ENCODE data around the gene PPP2R5E. TPM values are rescaled to one million over a fixed set of nuclear protein-coding genes. Genes with fewer than 3 reads are reported as not detected.

PPP2R5E gene
- total RNA-seq, 1 experiment from 2014 or later, result 45.0 TPM

GRCh38 chr14:63428486-63428885 is 114.7 kb downstream of the PPP2R5E start:
- Histone ChIP-seq H3K4me3 (replicated peaks in 1 of 2; ENCODE audit: low read depth in 1 of 2, low read length in 2 of 2) (no peak overlapping the region), H3K4me2 (ENCODE audit: low read length) (no peak overlapping the region), H3K27ac (ENCODE audit: low read depth, low read length) (no peak overlapping the region), H3K9me2 (ENCODE audit: insufficient read depth) (no peaks in the 10 kb centered on the region), H4K20me1 (ENCODE audit: insufficient read depth) (no peaks in the 10 kb centered on the region; the same call in 1 of the 2 replicates), H3K79me2 (ENCODE audit: insufficient read depth, low read length) (peaks cover 53% of the 10 kb centered on the region), H3K36me3 (ENCODE audit: control insufficient read depth in 1 of 2, insufficient read depth in 2 of 2, low read length in 2 of 2) (no peaks in the 10 kb centered on the region), H3K9ac (ENCODE audit: low read length) (no peak overlapping the region), H2AFZ (ENCODE audit: low read depth, low read length, poor library complexity, severe bottlenecking) (no peak overlapping the region), H3K9me3 (ENCODE audit: control insufficient read depth in 1 of 2, insufficient read depth in 1 of 2, low read depth in 1 of 2, low read length in 2 of 2) (no peaks in the 10 kb centered on the region), H3K4me1 (ENCODE audit: control insufficient read depth in 1 of 2, insufficient read depth in 2 of 2, low read length in 2 of 2) (no peaks in the 10 kb centered on the region), H3K27me3 (ENCODE audit: insufficient read depth, low read length) (no peaks in the 10 kb centered on the region)
- TF ChIP-seq MAX (IDR thresholded peaks at IDR 0.05) (no peak), FOSL1 (IDR thresholded peaks at IDR 0.05; ENCODE audit: low read depth) (no peak), ATF3 (IDR thresholded peaks at IDR 0.05) (no peak), TCF7L2 (IDR thresholded peaks at IDR 0.05; ENCODE audit: borderline replicate concordance, extremely low read depth, insufficient read depth, insufficient read length) (no peak), CBX3 (IDR thresholded peaks at IDR 0.05; ENCODE audit: low read depth) (no peak), CEBPB (IDR thresholded peaks at IDR 0.05; ENCODE audit: low read depth) (no peak), ZBTB33 (IDR thresholded peaks at IDR 0.05; ENCODE audit: extremely low read depth, insufficient replicate concordance, low read length) (no peak), JUND (IDR thresholded peaks at IDR 0.05) (no peak)
- ChIA-PET POLR2A (no interaction called here), CTCF (no interaction called here), RAD21 (ENCODE audit: low non-redundant PET in 1 of 2, low total read pairs in 2 of 2, uncharacterized antibody in 2 of 2, unreplicated experiment in 2 of 2) (no interaction called here)
- DNase-seq (ENCODE audit: low read depth, low spot score) (no peak), ATAC-seq (no peak)
- no TSS peak for BruUV-seq (replicated peaks)
- intact Hi-C loops (cut with micrococcal nuclease), result no loop called here
